Measurements from ENCODE around the gene GBP6. TPM values are rescaled to one million over a fixed set of nuclear protein-coding genes. Genes with fewer than 3 reads are reported as not detected.

GBP6 gene
- total RNA-seq = 10 to 100 TPM in 1 of 4 donors, 1 to 10 TPM in 1, under 1 TPM in 1, not detected in 1; 0.54 to 16.7 (median 1.6) TPM

GRCh38 chr1:89363638-89364536, at the start of gene GBP6:
Gene GBP6, plus strand, starts transcription at chr1:89364059. Its CDS starts 4,493 bp downstream, at chr1:89368552.
- ATAC-seq = no peak
- Histone ChIP-seq H3K27ac (no peak within 1 kb of the TSS), H3K4me3 (no peak within 1 kb of the TSS), H3K9me3 (no peaks in the 10 kb centered on the region), H3K27me3 (no peaks in the 10 kb centered on the region), H3K36me3 (no peaks in the 10 kb centered on the region), H3K4me1 (peaks cover 0 to 20% (median 0%) of the 10 kb centered on the region in 3 donors)
- TF ChIP-seq POLR2AphosphoS5 (IDR thresholded peaks at IDR 0.05) = no peak
- no peak for TF ChIP-seq EP300 (IDR thresholded peaks at IDR 0.05)
- TF ChIP-seq CTCF (IDR thresholded peaks at IDR 0.05) = no peak
- 15 to 56% methylated on average over 2 to 5 of the region's 10 CpGs for WGBS, 2 donors (ENCODE audit: low coverage in 1 of 2)

- Histone ChIP-seq H3K9me3 (peaks cover 0 to 14% (median 0%) of the 10 kb centered on the region in 3 donors), H3K27me3 (no peaks in the 10 kb centered on the region), H3K36me3 (no peaks in the 10 kb centered on the region), H3K4me3 (no peak overlapping the region), H3K4me1 (peaks cover 0 to 10% (median 0%) of the 10 kb centered on the region in 3 donors), H3K27ac (no peak overlapping the region)
- WGBS, 2 donors (ENCODE audit: low coverage in 1 of 2) = 0 to 6% methylated on average over 1 of the region's 1 CpG
- TF ChIP-seq POLR2AphosphoS5 (IDR thresholded peaks at IDR 0.05) (no peak), CTCF (IDR thresholded peaks at IDR 0.05) (no peak), EP300 (IDR thresholded peaks at IDR 0.05) (no peak), POLR2A (IDR thresholded peaks at IDR 0.05) (no peak)
- ATAC-seq = no peak
These were observed 41.5 kb upstream of the GBP6 start for GRCh38 chr1:89322402-89322801.

- Histone ChIP-seq H3K36me3 (no peaks in the 10 kb centered on the region), H3K27ac (no peak overlapping the region), H3K27me3 (no peaks in the 10 kb centered on the region), H3K4me1 (no peaks in the 10 kb centered on the region), H3K9me3 (no peaks in the 10 kb centered on the region), H3K4me3 (no peak overlapping the region)
- no peak for TF ChIP-seq CTCF (IDR thresholded peaks at IDR 0.05)
- no peak for ATAC-seq
- 90% methylated on average over 2 of the region's 2 CpGs; no CpG with 5 or more reads in 1 of the 2 donors for WGBS, 2 donors (ENCODE audit: low coverage in 1 of 2)
These were observed 32.0 kb upstream of the GBP6 start for GRCh38 chr1:89331890-89332289.

GRCh38 chr1:89332461-89332860, 31.4 kb upstream of the GBP6 start:
- WGBS, 2 donors (ENCODE audit: low coverage in 1 of 2) = 45 to 82% methylated on average over 3 of the region's 3 CpGs
- no peak for ATAC-seq

More at GRCh38 chr1:89332461-89332860, 31.4 kb upstream of the GBP6 start:
- Histone ChIP-seq H3K36me3 (no peaks in the 10 kb centered on the region), H3K27me3 (no peaks in the 10 kb centered on the region), H3K4me1 (no peaks in the 10 kb centered on the region), H3K27ac (no peak overlapping the region), H3K4me3 (no peak overlapping the region), H3K9me3 (no peaks in the 10 kb centered on the region)
- TF ChIP-seq EP300 (IDR thresholded peaks at IDR 0.05) (no peak), POLR2AphosphoS5 (IDR thresholded peaks at IDR 0.05) (no peak), POLR2A (IDR thresholded peaks at IDR 0.05) (no peak), CTCF (IDR thresholded peaks at IDR 0.05) (no peak)

Measured in gastroesophageal sphincter (tissue), 4 donors.